ENCODE measurements around the gene STYXL1.
"Not testable (repeated sequence)": the region's sequence is repeated elsewhere in the genome, so short reads cannot be mapped to it uniquely, and the experiment has no call there.

STYXL1 gene

GRCh38 chr7:76023002-76023401, 24.8 kb downstream of the STYXL1 start:
- DNase-seq, result no peak

DNA sequence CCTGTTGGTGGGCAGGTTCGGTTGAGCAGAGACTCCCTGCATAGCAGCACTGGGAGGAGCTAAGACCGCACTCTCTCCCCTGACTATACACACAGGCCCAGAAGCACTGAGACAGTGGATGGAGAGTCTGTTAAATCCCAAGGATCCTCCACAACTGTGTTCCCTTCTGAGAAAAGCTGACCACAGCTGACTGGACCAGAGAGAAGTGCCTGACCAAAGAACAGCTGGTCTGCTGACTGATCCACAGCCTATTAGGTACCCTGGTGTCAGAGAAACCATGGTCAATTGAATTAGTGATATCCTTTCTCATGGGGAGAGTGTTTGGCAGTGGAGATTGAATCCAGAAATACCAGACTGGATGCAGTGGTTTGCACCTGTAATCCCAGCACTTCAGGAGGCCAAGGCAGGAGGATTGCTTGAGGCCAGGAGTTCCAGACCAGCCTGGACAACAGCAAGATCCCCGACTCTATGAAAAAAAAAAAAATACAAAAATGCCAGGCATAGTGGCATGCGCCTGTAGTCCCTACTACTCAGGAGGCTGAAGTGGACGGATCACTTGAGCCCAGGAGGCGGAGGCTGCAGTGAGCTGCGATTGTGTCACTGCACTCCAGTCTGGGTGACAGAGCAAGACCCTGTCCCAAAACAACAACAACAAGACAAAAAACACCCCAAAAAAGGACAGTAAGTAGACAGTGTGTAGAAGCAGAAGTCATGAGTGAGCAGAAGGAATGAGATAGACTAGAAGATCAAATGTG, 25.6 kb downstream of the STYXL1 start:
- DNase-seq, result no peak

GRCh38 chr7:76020031-76020714, 27.6 kb downstream of the STYXL1 start:
- DNase-seq, result peak; percentile 76 to 82

- not testable (repeated sequence) for DNase-seq
Observed at GRCh38 chr7:76018520-76018919, 29.3 kb downstream of the STYXL1 start.

DNA sequence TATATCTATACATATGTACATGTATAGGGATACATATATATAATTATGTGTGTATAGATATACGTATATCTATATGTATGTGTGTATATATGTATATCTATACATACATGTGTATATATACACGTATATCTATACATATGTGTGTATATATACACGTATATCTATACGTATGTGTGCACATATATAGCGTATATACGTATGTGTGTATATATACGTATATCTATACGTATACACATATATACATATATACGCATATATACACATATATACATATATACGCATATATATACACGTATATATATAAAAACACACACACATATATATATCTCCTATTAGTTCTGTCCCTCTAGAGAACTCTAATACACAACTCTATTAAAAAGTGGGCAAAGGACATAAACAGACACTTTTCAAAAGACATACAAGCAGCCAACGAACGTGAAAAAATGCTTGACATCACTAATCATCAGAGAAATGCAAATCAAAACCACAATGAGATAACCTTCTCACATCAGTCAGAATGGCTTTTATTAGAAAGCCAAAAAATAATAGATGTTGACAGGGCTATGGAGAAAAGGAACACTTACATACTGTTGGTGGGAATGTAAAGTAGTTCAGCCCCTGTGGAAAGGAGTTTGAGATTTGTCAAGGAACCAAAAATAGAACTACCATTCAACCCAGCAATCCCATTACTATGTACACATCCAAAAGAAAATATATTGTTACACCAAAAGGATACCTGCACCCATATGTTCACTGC, 31.4 kb downstream of the STYXL1 start:
- DNase-seq, result no peak

- no peak for DNase-seq
Observed at GRCh38 chr7:76011442-76011861, 36.3 kb downstream of the STYXL1 start.

DNA sequence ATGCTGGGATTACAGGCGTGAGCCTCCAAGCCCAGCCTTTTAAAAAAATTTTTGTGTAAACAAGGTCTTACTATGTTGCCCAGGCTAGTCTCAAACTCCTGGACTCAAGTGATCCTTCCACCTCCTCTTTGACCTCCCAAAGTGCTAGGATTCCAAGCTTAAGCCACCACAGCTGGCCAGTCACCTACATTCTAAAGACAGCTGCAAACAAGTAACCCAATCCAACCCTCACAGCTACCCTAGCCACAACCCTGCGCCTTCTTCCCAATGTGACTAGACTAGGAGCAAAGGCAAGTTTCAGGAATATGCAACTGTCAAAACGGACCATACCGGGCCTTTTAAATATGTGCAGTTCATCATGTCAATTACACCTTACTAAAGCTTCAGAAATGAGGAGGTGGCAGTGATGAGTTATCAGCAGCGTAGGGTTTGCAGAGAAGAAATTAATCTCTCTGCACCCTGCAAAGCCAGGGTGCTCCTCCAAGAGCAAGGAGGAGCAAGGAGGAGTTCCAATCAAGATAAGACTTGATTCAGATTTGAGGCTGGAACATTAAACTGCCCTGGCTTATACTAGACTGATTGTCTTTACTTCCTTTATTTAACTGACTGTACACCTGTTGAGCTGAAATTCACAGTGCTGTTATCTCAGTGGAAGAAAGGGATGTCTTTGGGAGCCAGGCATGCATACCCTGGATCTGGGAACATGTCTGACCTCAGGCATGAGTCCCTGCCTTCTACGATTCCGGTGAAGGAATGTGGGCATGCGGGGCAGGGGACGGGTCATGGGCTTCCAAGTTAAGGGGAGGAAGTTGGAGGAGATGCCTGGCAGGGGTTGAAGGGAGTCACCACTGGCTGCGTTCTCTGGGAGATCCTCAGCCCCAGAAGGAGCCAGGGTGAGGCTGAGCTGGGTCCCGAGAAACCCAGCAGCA, 37.9 kb downstream of the STYXL1 start:
- DNase-seq, result no peak

GRCh38 chr7:76008156-76008687, 39.6 kb downstream of the STYXL1 start:
- peak; percentile 26 to 27 for DNase-seq

DNA sequence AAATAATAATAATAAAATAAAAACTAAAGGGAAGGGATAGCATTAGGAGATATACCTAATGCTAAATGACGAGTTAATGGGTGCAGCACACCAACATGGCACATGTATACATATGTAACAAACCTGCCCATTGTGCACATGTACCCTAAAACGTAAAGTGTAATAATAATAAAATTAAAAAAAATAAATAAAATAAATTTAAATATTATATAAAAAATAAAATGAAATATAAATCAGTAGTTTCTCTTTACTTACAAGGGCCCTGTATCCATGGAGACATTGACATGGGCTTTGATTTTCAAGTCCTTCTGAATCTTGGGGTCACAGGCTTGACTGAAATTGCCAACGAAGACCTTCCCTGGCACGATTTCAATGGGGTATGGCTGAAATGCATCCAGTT, 42.8 kb downstream of the STYXL1 start:
- not testable (repeated sequence) for DNase-seq

- no peak for DNase-seq
Observed at GRCh38 chr7:76003351-76003750, 44.4 kb downstream of the STYXL1 start.

DNA sequence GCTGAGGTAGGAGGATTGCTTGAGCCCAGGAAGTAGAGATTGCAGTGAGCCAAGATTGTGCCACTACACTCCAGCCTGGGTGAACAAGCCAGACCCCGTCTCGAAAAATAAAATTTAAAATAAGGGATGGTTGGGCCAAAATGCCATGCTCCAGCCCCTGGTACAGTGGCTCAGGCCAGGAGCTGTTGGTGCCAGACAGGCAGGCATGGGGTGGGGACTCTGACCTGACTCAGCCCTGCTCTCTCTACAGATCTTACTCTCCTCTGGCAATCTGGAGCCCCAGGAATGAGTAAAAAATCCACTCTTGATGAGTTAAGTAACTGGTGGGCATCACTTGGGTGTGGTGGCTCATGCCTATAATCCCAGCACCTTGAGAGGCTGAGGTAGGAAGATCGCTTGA, 45.0 kb downstream of the STYXL1 start:
- no peak for DNase-seq

DNA sequence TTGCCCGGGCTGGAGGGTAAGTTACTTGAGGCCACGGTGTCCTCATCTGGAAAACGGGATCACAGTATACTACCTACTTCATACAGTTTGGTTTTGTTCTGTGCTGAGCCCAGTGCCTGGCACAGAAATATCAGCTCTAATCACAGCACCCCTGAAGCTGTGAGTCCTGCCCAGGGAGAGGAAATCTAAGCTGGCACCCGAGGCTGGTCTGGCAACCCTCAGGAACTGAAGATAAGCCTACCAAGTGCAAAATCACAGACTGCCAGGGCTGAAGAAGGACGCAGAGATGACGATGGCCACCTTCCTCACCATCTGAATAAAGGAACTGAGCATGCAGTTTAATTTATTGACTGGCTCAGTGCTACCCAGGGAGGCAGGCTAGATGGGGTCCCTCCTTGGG, 45.7 kb downstream of the STYXL1 start:
- DNase-seq, result no peak

DNA sequence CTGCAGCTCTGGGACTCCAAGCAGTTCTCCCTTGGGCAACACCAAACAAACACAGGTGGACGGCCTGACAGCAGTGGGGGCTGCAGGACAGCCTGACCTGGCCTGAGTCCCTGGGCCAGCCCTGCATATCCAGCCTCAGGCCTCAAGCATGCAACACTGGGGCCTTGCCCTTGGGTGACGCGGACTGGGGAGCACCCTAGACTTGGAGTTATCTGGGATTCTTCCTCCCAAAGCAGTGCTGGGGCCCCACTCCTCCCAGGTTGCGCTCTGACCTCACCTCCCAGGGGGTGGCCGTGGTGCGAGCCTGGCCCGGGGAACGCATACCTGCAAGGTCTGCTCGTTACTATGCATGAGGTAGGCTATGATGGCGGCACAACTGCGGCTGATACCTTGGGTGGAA, 47.2 kb downstream of the STYXL1 start:
- DNase-seq, result no peak

DNA sequence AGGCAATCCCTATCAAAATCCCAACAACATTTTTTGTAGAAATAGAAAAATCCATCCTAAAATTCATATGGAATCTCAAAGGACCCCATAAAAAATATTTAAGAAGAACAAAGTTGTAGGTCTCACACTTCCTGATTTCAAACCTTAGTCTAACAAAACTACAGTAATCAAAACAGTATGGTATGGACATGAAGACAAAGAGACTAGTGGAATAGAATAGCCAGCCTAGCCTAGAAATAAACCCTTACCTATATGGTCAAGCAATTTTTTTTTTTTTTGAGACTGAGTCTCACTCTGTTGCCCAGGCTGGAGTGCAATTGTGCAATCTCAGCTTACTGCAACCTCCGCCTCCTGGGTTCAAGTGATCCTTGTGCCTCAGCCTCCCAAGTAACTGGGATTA, 49.8 kb downstream of the STYXL1 start:
- no peak for DNase-seq

DNA sequence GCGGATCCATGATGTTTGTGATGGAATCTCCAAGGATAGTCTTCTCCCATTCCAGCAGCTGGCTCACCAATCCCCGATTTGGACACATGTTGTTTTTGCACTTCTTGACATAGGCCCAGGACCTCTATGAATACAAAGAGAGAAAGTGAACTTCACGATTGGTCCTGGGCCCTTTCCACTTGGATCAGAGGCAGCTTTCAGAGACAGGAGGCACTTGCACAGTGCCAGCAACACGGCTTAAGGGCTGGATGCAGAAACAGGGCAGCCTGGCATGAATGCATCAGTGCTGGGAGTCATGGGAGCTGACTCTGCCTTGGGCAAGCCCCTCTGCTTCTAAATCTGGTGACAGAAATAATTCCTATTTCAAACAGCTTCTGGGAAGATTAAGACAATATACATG, 51.3 kb downstream of the STYXL1 start:
- DNase-seq, result no peak

GRCh38 chr7:75995996-75996395, 51.8 kb downstream of the STYXL1 start:
- no peak for DNase-seq

GRCh38 chr7:75995052-75995471, 52.7 kb downstream of the STYXL1 start:
- DNase-seq, result no peak

DNA sequence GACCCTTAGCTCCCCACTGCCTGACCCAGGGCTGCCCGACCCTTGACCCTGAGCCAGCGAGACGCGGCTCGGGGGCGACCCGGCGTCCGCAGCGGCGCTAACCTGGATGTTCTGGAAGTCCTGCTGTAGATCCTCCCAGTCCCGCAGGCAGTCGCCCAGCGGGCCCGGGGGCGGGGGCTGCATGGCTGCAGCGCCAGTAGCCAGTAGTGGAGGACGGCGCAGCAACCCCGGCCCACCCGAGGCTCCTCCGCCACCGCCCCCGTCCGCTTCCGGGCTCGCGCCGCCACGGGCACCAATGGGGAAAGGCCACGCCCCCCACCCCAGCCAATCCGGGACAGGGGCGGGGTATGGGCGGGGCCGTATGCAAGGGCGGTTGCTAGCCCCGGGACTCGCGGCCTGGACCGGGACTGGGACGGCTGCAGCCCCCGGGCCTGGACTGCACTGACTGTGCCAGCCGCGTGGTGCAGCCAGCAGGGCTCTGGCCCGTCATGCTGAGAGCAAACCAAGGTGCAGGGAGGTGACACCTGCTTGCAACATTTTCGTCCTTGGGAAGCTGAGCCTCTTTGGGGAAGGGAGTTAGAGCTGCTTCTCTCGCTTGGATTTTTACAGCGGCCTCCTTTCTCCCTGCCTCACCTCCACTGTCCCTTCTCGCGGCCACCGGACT, 53.3 kb downstream of the STYXL1 start, which contains the start of gene TMEM120A:
TMEM120A (minus strand) TSS at position 208 of the 664 bp plus-strand sequence; CDS start at position 183, 25 bp downstream.
- DNase-seq, result peak; percentile 94 to 96

DNA sequence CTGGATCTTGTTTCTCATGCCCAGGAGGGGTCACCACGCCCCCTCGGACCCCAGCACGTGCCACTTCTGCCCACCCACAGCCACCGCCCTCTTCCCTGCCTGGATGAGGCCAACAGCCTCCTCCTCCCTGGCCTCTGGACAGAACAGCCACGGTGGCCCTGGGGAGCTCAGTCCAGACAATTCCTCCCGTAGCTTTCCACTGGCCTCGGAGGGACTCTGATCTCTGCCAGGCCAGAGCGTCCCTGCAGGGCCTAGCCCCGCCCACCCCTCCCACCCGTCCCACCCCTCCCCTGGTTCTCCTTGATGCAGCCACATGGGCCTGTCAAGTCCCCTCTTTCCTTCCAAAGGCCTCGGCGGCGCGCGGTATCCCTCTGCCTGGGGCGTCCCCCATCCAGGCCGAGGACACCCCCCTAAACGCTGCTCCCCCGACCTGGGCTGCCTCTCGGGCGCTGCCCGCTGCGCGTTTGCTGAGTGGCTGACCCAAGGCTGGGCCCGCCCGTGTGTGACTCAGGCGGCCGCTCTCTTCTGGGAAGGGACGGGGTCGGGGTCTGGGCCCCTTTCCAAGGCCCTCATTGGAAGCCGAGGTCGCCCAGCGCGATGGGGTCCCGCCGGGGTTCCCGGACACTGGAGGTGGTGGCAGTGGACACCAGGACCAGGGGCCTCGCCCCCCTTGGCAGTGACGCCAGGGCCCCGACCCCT, 54.0 kb downstream of the STYXL1 start:
- DNase-seq, result peak in 1 of 2 experiments; percentile 26

- no peak for DNase-seq
Observed at GRCh38 chr7:75992083-75992755, 55.6 kb downstream of the STYXL1 start.
